ENCODE results near the gene EIF2A.

- no peak for TF ChIP-seq CTCF (CRISPR knock-in tag; IDR thresholded peaks at IDR 0.05)
- TF ChIP-seq ZKSCAN8 (CRISPR knock-in tag; IDR thresholded peaks at IDR 0.05; ENCODE audit: borderline replicate concordance) = no peak
- no peak for TF ChIP-seq CC2D1A (CRISPR knock-in tag; IDR thresholded peaks at IDR 0.05)
- TF ChIP-seq KDM4B (CRISPR knock-in tag; IDR thresholded peaks at IDR 0.05) = no peak
- TF ChIP-seq, protein P1, sequence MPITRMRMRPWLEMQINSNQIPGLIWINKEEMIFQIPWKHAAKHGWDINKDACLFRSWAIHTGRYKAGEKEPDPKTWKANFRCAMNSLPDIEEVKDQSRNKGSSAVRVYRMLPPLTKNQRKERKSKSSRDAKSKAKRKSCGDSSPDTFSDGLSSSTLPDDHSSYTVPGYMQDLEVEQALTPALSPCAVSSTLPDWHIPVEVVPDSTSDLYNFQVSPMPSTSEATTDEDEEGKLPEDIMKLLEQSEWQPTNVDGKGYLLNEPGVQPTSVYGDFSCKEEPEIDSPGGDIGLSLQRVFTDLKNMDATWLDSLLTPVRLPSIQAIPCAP (CRISPR knock-in tag; IDR thresholded peaks at IDR 0.05; ENCODE audit: low read depth) = no peak
- TF ChIP-seq ZFP41 (CRISPR knock-in tag; IDR thresholded peaks at IDR 0.05; ENCODE audit: borderline replicate concordance) = no peak
- TF ChIP-seq FOSL2 (CRISPR knock-in tag; IDR thresholded peaks at IDR 0.05) = no peak
- TF ChIP-seq, protein P2, sequence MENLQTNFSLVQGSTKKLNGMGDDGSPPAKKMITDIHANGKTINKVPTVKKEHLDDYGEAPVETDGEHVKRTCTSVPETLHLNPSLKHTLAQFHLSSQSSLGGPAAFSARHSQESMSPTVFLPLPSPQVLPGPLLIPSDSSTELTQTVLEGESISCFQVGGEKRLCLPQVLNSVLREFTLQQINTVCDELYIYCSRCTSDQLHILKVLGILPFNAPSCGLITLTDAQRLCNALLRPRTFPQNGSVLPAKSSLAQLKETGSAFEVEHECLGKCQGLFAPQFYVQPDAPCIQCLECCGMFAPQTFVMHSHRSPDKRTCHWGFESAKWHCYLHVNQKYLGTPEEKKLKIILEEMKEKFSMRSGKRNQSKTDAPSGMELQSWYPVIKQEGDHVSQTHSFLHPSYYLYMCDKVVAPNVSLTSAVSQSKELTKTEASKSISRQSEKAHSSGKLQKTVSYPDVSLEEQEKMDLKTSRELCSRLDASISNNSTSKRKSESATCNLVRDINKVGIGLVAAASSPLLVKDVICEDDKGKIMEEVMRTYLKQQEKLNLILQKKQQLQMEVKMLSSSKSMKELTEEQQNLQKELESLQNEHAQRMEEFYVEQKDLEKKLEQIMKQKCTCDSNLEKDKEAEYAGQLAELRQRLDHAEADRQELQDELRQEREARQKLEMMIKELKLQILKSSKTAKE (CRISPR knock-in tag; IDR thresholded peaks at IDR 0.05; ENCODE audit: borderline replicate concordance) = no peak
- no peak for TF ChIP-seq POLR2A (IDR thresholded peaks at IDR 0.05; ENCODE audit: insufficient read depth in 1 of 2, low read depth in 2 of 2, low read length in 2 of 2)
- TF ChIP-seq MTA3 (CRISPR knock-in tag; IDR thresholded peaks at IDR 0.05) = no peak
Observed at GRCh38 chr3:150626148-150626930, 79.8 kb downstream of the EIF2A start.
